Skeletal muscle tissue (tissue), 4 donors: ENCODE data around the gene OOEP. TPM values are rescaled to one million over a fixed set of nuclear protein-coding genes. Genes with fewer than 3 reads are reported as not detected.

ENCODE experiments used
- H3K27ac ChIP-seq: one replicate; pipeline ENCODE4 v1.7.0; 2013; ENCODE audit warnings: mild to moderate bottlenecking, low read depth, low read length, inconsistent platforms
- H3K27me3 ChIP-seq, 3 donors: one replicate each; pipeline ENCODE4 v1.7.0; 2013; ENCODE audit warnings: low read length in 3 of 3; ENCODE audit not compliant: control insufficient read depth in 3 of 3, insufficient read depth in 3 of 3
- H3K36me3 ChIP-seq, 3 donors: one replicate each; pipeline ENCODE4 v1.7.0; 2013; ENCODE audit warnings: low read length in 3 of 3; ENCODE audit not compliant: control insufficient read depth in 3 of 3, insufficient read depth in 3 of 3
- H3K4me1 ChIP-seq, 3 donors: one replicate each; pipeline ENCODE4 v1.7.0; 2013; ENCODE audit warnings: low read length in 3 of 3, mild to moderate bottlenecking in 3 of 3; ENCODE audit not compliant: control insufficient read depth in 3 of 3, insufficient read depth in 3 of 3
- H3K4me3 ChIP-seq, 3 donors: one replicate each; pipeline ENCODE4 v1.7.0; 2013; ENCODE audit warnings: low read length in 3 of 3
- H3K9ac ChIP-seq, 3 donors: one replicate each; pipeline ENCODE4 v1.7.0; 2013; ENCODE audit warnings: low read length in 3 of 3, mild to moderate bottlenecking in 3 of 3, moderate library complexity in 2 of 3, low read depth in 1 of 3
- H3K9me3 ChIP-seq, 3 donors: one replicate each; pipeline ENCODE4 v1.7.0; 2013; ENCODE audit warnings: low read length in 3 of 3; ENCODE audit not compliant: control insufficient read depth in 3 of 3
- total RNA-seq: library from RNA; depleted of rRNA; stranded (reverse); fragments of >200 nt; gene quantifications from one replicate; pipeline ENCODE4 v1.2.3, GENCODE V29; 2014
- donor health status: Osteomylitis.

Gene OOEP
- total RNA-seq, 1 donor from 2014 or later = not detected

GRCh38 chr6:73348550-73349204 is 21.0 kb downstream of the OOEP start:
- Histone ChIP-seq H3K36me3 (no peaks in the 10 kb centered on the region), H3K9ac (no peak overlapping the region), H3K27me3 (peaks cover 6 to 29% (median 14%) of the 10 kb centered on the region in 3 donors), H3K4me3 (no peak overlapping the region), H3K27ac (no peak overlapping the region), H3K9me3 (no peaks in the 10 kb centered on the region), H3K4me1 (no peaks in the 10 kb centered on the region)

- H3K9me3 ChIP-seq = no peaks in the 10 kb centered on the region
- H3K36me3 ChIP-seq = no peaks in the 10 kb centered on the region
- H3K4me3 ChIP-seq = no peak overlapping the region
- H3K27ac ChIP-seq = no peak overlapping the region
- no peaks in the 10 kb centered on the region for H3K4me1 ChIP-seq
- no peak overlapping the region for H3K9ac ChIP-seq
- peaks cover 0 to 8% (median 7%) of the 10 kb centered on the region in 3 donors for H3K27me3 ChIP-seq
These were observed 26.5 kb downstream of the OOEP start for GRCh38 chr6:73343164-73343563.

DNA sequence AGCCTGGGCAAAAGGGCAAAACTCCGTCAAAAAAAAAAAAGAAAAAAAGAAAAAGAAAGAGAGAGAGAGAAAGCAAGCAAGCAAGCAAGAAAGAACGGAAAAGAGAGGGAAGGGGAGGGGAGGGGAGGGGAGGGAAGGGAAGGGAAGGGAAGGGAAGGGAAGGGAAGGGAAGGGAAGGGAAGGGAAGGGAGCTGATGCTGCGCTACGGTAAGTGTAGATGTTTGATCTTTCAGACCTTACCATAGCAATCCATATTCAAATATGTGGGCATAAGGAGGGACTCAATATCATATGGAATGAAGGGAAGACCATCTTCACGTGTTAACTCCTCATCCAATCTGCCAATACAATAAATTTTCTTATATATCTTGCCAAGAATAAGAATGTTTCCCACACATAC is 27.5 kb downstream of the OOEP start:
- Histone ChIP-seq H3K4me1 (no peaks in the 10 kb centered on the region), H3K36me3 (no peaks in the 10 kb centered on the region), H3K27ac (no peak overlapping the region), H3K9ac (no peak overlapping the region), H3K4me3 (no peak overlapping the region), H3K27me3 (peaks cover 0 to 4% (median 0%) of the 10 kb centered on the region in 3 donors), H3K9me3 (no peaks in the 10 kb centered on the region)

DNA sequence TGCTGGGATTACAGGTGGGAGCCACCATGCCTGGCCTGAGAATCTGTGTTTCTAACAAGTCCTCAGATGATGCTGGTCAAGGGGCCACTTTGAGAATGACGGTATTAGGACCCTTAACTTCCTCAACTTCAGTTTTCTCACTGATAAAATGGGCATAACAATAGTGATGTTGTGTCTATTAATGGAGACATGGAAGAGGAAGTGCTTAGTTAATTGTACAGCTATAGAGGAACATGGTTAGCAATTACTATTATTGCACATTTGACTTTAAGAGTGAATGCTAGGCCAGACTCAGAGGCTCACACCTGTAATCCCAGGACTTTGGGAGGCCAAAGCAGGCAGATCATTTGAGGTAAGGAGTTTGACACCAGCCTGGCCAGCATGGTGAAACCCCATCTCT is 28.4 kb downstream of the OOEP start:
- Histone ChIP-seq H3K36me3 (no peaks in the 10 kb centered on the region), H3K27ac (no peak overlapping the region), H3K4me3 (no peak overlapping the region), H3K4me1 (no peaks in the 10 kb centered on the region), H3K27me3 (no peaks in the 10 kb centered on the region), H3K9ac (no peak overlapping the region), H3K9me3 (no peaks in the 10 kb centered on the region)

- Histone ChIP-seq H3K27me3 (no peaks in the 10 kb centered on the region), H3K27ac (no peak overlapping the region), H3K4me3 (no peak overlapping the region), H3K36me3 (no peaks in the 10 kb centered on the region), H3K9me3 (no peaks in the 10 kb centered on the region), H3K4me1 (no peaks in the 10 kb centered on the region), H3K9ac (no peak overlapping the region)
These were observed 29.6 kb downstream of the OOEP start for GRCh38 chr6:73340048-73340447.

GRCh38 chr6:73339340-73339739 is 30.4 kb downstream of the OOEP start:
- H3K27me3 ChIP-seq = no peaks in the 10 kb centered on the region
- no peaks in the 10 kb centered on the region for H3K4me1 ChIP-seq
- no peak overlapping the region for H3K4me3 ChIP-seq
- no peak overlapping the region for H3K27ac ChIP-seq
- H3K9me3 ChIP-seq = no peaks in the 10 kb centered on the region
- H3K36me3 ChIP-seq = no peaks in the 10 kb centered on the region
- H3K9ac ChIP-seq = no peak overlapping the region

DNA sequence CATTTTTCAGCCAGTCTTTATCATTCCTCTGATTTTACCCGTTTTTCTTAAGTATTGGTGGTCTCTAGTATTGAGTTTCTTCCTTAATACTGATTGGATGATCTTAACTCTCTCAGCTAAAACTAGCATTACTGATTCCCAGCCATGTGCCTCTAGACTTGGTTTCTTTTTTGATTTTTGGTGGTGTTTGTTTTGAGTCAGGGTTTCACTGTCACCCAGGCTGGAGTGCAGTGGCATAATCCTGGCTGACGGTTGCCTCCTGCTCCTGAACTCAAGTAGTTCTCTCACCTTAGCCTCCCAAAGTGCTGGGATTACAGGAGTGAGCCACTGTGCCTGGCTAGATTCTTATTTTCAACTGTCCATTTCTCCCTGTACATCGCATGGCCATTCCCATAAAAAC is 40.5 kb downstream of the OOEP start:
- H3K4me1 ChIP-seq = no peaks in the 10 kb centered on the region
- H3K36me3 ChIP-seq = no peaks in the 10 kb centered on the region
- H3K9ac ChIP-seq = no peak overlapping the region
- H3K4me3 ChIP-seq = no peak overlapping the region
- H3K9me3 ChIP-seq = no peaks in the 10 kb centered on the region
- no peak overlapping the region for H3K27ac ChIP-seq
- no peaks in the 10 kb centered on the region for H3K27me3 ChIP-seq

- Histone ChIP-seq H3K4me3 (no peak overlapping the region), H3K9me3 (no peaks in the 10 kb centered on the region), H3K27ac (no peak overlapping the region), H3K36me3 (no peaks in the 10 kb centered on the region), H3K27me3 (no peaks in the 10 kb centered on the region), H3K4me1 (no peaks in the 10 kb centered on the region), H3K9ac (no peak overlapping the region)
These were observed 40.9 kb downstream of the OOEP start for GRCh38 chr6:73328790-73329189.

GRCh38 chr6:73325656-73326055 is 44.0 kb downstream of the OOEP start:
- Histone ChIP-seq H3K9ac (no peak overlapping the region), H3K27me3 (no peaks in the 10 kb centered on the region), H3K27ac (no peak overlapping the region), H3K36me3 (no peaks in the 10 kb centered on the region), H3K9me3 (no peaks in the 10 kb centered on the region), H3K4me1 (no peaks in the 10 kb centered on the region), H3K4me3 (no peak overlapping the region)

DNA sequence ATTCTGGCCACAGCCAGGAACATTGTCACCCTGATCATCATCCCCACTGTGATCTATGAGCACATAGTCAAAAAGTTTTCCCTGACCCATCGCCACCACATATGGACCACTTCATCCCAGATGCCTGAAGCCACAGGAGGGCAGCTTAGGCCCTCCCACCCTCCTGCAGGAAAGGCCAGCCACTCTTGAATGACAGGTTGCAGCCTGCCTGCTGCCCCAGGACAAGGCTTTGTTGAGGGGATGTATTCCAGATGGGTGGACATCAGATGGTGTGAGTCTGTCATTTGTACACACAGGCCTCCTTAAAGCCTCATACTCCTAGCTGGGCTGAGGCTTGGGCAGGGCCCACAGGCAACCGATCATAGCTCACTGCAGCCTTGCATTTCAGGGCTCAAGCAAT is 46.4 kb downstream of the OOEP start:
- Histone ChIP-seq H3K9ac (no peak overlapping the region), H3K27me3 (no peaks in the 10 kb centered on the region), H3K4me3 (no peak overlapping the region), H3K9me3 (no peaks in the 10 kb centered on the region), H3K36me3 (no peaks in the 10 kb centered on the region), H3K27ac (no peak overlapping the region), H3K4me1 (no peaks in the 10 kb centered on the region)
